Brain microvascular endothelial cell (primary cell): ENCODE data around the gene MTCH2.
"Not testable (repeated sequence)": the region's sequence is repeated elsewhere in the genome, so short reads cannot be mapped to it uniquely, and the experiment has no call there.

Experiments used
- DNase-seq: peaks from one replicate; pipeline ENCODE4 v3.0.0-alpha.2; 2020
- H3K27ac ChIP-seq: fragments of 250-450 bp; sonication (Bioruptor Pico); 2 replicates; pipeline ENCODE4 v1.5.1; 2020; ENCODE audit warnings: mild to moderate bottlenecking, moderate library complexity
- H3K27me3 ChIP-seq: fragments of 250-450 bp; sonication (Bioruptor Pico); replicated peaks from 2 replicates; pipeline ENCODE4 v1.5.1; 2020; ENCODE audit warnings: mild to moderate bottlenecking
- H3K36me3 ChIP-seq: fragments of 250-450 bp; sonication (Bioruptor Pico); replicated peaks from 2 replicates; pipeline ENCODE4 v1.5.1; 2020; ENCODE audit warnings: mild to moderate bottlenecking
- H3K4me3 ChIP-seq: 2 replicates; pipeline ENCODE4 v1.5.1; 2011; ENCODE audit warnings: low read depth, mild to moderate bottlenecking, control low read depth, low read length, moderate library complexity
- in situ Hi-C: cut with HindIII; loops from 2 replicates; pipeline ENCODE4 v1.10.0; 2017; ENCODE audit warnings: low sequenced_read_pairs, low pct_ligation_motif_present
- TF ChIP-seq, protein P1 (sequence below): IDR thresholded peaks from 2 replicates; pipeline ENCODE4 v1.5.1; 2011; ENCODE audit warnings: low read depth, mild to moderate bottlenecking, moderate library complexity, low read length, control low read depth, inconsistent platforms; ENCODE audit errors: missing control alignments

MTCH2 gene

DNA sequence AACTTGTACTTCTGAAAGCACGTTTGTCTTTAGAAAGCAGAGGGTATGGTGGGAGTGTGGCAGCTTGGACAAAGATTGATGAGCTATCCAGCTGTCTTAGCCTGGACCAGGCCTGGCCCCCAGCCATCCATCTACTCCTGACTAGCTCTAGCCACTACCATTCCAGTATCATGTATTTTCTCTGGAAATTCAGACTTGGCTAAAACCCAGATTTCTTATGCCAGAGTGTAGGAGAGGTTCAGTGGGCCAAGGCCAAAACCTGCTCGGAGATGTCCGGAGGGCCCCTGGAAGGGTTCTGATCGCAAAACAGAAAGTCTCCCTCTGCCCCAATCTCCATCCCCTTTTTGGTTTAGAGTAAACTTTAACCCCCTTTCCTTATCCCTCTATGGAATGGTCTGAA lies 24.8 kb upstream of the MTCH2 start:
- no peaks in the 10 kb centered on the region for H3K27me3 ChIP-seq
- no peak overlapping the region for H3K4me3 ChIP-seq
- H3K27ac ChIP-seq = no peak overlapping the region
- TF ChIP-seq, protein P1, sequence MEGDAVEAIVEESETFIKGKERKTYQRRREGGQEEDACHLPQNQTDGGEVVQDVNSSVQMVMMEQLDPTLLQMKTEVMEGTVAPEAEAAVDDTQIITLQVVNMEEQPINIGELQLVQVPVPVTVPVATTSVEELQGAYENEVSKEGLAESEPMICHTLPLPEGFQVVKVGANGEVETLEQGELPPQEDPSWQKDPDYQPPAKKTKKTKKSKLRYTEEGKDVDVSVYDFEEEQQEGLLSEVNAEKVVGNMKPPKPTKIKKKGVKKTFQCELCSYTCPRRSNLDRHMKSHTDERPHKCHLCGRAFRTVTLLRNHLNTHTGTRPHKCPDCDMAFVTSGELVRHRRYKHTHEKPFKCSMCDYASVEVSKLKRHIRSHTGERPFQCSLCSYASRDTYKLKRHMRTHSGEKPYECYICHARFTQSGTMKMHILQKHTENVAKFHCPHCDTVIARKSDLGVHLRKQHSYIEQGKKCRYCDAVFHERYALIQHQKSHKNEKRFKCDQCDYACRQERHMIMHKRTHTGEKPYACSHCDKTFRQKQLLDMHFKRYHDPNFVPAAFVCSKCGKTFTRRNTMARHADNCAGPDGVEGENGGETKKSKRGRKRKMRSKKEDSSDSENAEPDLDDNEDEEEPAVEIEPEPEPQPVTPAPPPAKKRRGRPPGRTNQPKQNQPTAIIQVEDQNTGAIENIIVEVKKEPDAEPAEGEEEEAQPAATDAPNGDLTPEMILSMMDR = no peak
- in situ Hi-C loops = no loop called here
- DNase-seq = no peak
- H3K36me3 ChIP-seq = no peaks in the 10 kb centered on the region

DNA sequence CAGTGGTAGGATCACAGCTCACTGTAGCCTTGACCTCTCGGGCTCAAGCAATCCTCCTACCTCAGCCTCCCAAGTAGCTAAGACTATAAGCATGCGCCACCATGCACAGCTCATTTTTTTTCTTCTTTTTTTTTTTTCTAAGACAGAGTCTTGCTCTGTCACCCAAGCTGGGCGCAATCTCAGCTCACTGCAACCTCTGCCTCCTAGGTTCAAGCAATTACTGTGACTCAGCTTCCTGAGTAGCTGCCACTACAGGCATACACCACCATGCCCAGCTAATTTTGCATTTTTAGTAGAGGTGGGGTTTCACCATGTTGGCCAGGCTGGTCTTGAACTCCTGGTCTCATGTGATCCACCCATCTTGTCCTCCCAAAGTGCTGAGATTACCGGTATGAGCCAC lies 22.6 kb upstream of the MTCH2 start:
- H3K27ac ChIP-seq, DNase-seq, H3K4me3 ChIP-seq, H3K36me3 ChIP-seq, in situ Hi-C loops, H3K27me3 ChIP-seq: not testable (repeated sequence)

DNA sequence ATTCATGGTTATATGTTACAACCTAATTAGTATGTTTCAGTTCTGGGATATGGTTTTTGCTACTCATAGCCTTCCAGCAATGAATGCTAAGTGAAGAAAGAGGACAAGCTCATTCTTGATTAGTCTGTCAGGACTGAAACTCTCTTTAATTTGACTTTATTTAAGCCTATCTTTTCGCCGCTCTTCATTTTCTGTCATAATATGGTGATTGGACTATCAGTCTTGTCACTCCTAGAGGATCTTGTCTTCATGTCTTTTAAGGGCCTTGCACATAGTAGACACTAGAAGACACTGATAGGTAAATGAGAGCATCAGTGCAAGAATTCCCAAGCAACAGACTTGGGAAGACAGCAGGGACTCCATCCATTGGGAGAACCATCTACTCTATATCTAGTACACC lies 18.9 kb upstream of the MTCH2 start:
- Histone ChIP-seq H3K27ac (no peak overlapping the region), H3K36me3 (no peaks in the 10 kb centered on the region), H3K4me3 (no peak overlapping the region), H3K27me3 (no peaks in the 10 kb centered on the region)
- in situ Hi-C loops = no loop called here
- TF ChIP-seq, protein P1 = no peak
- no peak for DNase-seq

DNA sequence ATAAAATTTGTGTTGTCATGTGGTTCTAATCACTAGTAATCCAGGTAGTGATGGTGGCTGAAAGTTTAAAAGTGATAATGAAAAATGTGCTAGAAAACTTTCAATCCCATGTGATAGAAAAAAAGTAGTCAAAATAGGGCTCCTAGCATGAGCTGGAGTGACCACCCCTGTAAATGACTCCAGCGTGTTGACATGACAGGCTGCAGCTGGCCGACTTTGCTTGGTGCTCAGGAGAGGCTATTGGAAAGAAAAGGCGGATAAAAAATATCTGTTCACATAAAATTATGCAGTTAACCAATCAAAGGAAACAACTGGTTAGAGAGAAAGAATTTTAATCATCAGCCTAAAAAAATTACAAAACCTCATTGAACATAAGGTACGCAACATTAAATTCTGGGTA lies 16.9 kb upstream of the MTCH2 start:
- Histone ChIP-seq H3K4me3 (no peak overlapping the region), H3K36me3 (no peaks in the 10 kb centered on the region), H3K27me3 (no peaks in the 10 kb centered on the region), H3K27ac (no peak overlapping the region)
- DNase-seq = no peak
- in situ Hi-C loops = no loop called here
- TF ChIP-seq, protein P1 = no peak

DNA sequence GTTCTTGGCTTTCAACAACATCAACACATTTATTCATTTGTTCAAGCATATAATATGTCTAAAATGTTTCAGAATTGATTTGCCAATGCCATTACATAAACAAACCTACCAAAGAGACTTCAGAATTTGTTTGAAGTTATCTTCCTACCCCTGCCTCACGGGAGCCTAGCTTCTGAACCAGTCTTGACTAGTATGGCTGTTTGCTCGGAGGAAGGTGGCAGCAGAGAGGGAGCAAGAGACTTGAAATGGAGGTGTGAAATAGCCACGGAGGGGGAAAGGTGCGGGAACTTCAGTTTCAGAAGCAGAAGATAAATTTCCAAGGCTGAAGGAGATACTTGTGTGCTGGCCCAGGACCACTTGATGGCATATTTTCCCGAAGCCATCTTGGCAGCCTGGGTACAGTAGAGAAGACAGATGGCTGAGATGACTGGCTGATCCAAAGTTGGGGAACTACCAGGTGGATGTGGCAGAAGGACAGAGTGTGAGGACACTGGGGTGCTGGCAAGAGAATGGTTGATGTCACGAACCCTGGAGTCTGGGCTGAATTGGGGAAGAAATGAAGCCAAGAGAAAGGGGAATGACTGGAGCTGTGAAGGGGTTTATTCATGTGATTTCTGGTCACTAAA lies 14.0 kb upstream of the MTCH2 start:
- Histone ChIP-seq H3K27me3 (no peaks in the 10 kb centered on the region), H3K36me3 (no peaks in the 10 kb centered on the region), H3K4me3 (no peak overlapping the region), H3K27ac (no peak overlapping the region)
- DNase-seq = no peak
- in situ Hi-C loops = no loop called here
- TF ChIP-seq, protein P1 = no peak

DNA sequence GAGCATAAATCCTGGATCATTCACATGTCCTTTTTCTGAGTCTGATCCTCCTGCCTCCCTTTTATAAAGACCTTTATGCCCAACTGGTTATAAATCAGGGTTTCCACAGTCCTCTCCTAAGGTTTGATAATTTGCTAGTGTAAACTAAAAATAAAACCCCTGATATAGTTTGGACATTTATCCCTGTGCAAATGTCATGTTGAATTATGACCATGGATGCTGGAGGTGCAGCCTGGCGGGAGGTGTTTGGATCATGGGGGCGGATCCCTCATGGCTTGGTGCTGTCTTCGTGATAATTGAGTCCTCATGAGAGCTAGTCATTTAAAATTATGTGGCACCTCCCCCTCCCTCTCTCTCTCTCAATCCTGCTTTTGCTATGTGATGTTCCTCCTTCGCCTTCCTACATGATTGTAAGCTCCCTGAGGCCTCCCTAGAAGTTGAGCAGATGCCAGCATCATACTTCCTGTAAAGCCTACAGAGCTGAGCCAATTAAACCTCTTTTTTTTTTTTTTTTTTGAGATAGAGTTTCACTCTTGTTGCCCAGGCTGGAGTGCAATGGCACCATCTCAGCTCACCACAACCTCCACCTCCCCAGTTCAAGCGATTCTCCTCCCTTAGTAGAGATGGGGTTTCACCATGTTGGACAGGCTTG lies 9.6 kb upstream of the MTCH2 start:
- no peak overlapping the region for H3K4me3 ChIP-seq
- in situ Hi-C loops = no loop called here
- H3K27me3 ChIP-seq = no peaks in the 10 kb centered on the region
- TF ChIP-seq, protein P1 = no peak
- no peaks in the 10 kb centered on the region for H3K36me3 ChIP-seq
- no peak overlapping the region for H3K27ac ChIP-seq
- DNase-seq = no peak
